ENCODE results near the gene GNG7.

DNA sequence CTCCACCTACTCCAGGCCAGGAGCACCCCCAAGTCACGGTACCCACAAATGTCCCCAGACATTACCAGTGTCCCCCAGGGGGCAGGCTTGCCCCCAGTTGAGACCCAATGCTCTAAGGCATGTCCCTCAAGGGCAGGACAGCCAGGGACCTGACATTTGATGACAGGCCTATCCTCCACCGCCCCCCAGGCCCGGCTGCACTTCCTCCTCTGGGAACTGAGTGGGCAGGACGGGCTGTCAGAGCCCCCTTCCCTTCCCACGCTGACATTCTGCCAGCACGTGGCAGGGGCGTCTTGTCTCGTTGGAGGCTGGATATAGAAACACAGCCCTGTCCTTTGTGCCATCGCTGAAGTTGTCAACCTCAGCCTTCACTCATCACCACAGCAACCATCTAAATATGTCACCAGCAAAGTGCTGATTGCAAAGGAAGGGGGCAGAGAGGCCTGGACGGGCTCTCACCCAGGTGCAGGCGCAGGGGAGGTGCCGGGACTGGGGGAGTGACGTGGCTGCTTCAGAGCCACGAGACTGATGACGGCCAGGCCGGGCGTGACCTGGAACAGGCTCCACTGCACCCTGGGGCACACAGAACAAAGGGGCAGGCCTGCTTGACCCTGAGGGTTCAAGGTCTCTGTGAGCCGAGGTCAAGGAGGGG is 38.4 kb downstream of the GNG7 start:
- peak; percentile 42 for TF ChIP-seq CTCF (conservative IDR thresholded peaks at IDR 0.05; ENCODE audit: low read length)
- TF ChIP-seq EZH2phosphoT487 (IDR thresholded peaks at IDR 0.05; ENCODE audit: borderline replicate concordance): no peak
